GM06990 (cell line): ENCODE data around the gene KNTC1.
"Not testable (repeated sequence)": the region's sequence is repeated elsewhere in the genome, so short reads cannot be mapped to it uniquely, and the experiment has no call there.

ENCODE experiments used
- DNase-seq: peaks from one replicate; pipeline ENCODE4 v3.0.0-alpha.2; 2011; ENCODE audit not compliant: insufficient read length; ENCODE audit errors: extremely low read depth
- H3K27me3 ChIP-seq: replicated peaks from 2 replicates; pipeline ENCODE4 v1.6.0; 2011; ENCODE audit warnings: low read length; ENCODE audit not compliant: control insufficient read depth, insufficient read depth
- H3K36me3 ChIP-seq: 2 replicates; pipeline ENCODE4 v1.5.1; 2011; ENCODE audit warnings: low read length; ENCODE audit not compliant: control insufficient read depth, insufficient read depth
- H3K4me3 ChIP-seq: replicated peaks from 2 replicates; pipeline ENCODE4 v1.5.1; 2011; ENCODE audit warnings: low read depth, mild to moderate bottlenecking, control low read depth, low read length
- TF ChIP-seq, protein P1 (sequence below): IDR thresholded peaks from 2 replicates; pipeline ENCODE4 v1.5.1; 2011; ENCODE audit warnings: low read length, control low read depth, mild to moderate bottlenecking, inconsistent platforms; ENCODE audit not compliant: insufficient read depth, poor library complexity, severe bottlenecking

KNTC1 gene

DNA sequence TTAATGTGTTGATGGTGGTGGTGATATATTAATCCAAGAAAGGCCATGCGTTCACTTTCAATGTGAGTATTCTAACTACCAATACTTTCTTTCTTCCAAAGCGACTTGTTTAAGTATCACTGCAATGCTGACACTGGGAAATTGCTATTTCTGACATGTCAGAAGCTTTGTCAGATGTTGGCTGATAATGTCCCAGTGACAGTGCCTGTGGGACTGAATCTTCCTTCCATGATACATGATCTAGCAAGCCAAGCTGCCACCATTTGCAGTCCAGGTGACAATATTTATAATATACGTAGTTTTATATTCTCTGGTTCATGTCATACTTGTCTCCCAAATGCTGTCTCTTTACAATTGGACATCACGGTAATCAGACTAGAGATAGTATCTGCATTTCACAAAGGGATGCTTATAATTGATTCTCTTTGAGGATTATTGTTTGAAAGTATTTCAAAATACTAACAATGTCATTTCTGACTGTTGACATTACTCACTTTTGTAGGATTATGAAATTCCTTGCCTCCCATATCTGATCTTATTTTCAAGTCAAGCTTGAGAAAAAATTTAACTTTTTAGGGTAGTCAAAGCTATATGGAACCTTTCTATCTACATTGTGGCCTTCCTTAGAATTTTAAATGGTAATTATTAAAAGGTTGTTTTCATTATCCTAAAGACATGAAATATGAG is 57.3 kb downstream of the KNTC1 start:
- TF ChIP-seq, protein P1, sequence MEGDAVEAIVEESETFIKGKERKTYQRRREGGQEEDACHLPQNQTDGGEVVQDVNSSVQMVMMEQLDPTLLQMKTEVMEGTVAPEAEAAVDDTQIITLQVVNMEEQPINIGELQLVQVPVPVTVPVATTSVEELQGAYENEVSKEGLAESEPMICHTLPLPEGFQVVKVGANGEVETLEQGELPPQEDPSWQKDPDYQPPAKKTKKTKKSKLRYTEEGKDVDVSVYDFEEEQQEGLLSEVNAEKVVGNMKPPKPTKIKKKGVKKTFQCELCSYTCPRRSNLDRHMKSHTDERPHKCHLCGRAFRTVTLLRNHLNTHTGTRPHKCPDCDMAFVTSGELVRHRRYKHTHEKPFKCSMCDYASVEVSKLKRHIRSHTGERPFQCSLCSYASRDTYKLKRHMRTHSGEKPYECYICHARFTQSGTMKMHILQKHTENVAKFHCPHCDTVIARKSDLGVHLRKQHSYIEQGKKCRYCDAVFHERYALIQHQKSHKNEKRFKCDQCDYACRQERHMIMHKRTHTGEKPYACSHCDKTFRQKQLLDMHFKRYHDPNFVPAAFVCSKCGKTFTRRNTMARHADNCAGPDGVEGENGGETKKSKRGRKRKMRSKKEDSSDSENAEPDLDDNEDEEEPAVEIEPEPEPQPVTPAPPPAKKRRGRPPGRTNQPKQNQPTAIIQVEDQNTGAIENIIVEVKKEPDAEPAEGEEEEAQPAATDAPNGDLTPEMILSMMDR: no peak
- no peak for DNase-seq
- Histone ChIP-seq H3K36me3 (peaks cover 5% of the 10 kb centered on the region), H3K4me3 (no peak overlapping the region), H3K27me3 (no peaks in the 10 kb centered on the region)

GRCh38 chr12:122590990-122591389 is 63.9 kb downstream of the KNTC1 start:
- DNase-seq: no peak
- no peak overlapping the region for H3K4me3 ChIP-seq
- H3K36me3 ChIP-seq: peaks cover 3% of the 10 kb centered on the region
- TF ChIP-seq, protein P1: no peak
- H3K27me3 ChIP-seq: no peaks in the 10 kb centered on the region

DNA sequence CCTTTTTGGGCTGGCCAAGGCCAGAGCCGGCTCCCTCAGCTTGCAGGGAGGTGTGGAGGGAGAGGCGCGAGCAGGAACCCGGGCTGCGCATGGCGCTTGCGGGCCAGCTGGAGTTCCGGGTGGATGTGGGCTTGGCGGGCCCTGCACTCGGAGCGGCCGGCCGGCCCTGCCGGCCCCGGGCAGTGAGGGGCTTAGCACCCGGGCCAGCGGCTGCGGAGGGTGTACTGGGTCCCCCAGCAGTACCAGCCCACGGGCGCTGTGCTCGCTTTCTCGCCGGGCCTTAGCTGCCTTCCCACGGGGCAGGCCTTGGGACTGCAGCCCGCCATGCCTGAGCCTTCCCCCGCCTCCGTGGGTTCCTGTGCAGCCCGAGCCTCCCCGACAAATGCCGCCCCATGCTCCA is 64.9 kb downstream of the KNTC1 start:
- H3K4me3 ChIP-seq, H3K36me3 ChIP-seq, DNase-seq, H3K27me3 ChIP-seq: not testable (repeated sequence)

GRCh38 chr12:122592543-122592942 is 65.5 kb downstream of the KNTC1 start:
- H3K4me3 ChIP-seq, H3K36me3 ChIP-seq, H3K27me3 ChIP-seq, DNase-seq: not testable (repeated sequence)

DNA sequence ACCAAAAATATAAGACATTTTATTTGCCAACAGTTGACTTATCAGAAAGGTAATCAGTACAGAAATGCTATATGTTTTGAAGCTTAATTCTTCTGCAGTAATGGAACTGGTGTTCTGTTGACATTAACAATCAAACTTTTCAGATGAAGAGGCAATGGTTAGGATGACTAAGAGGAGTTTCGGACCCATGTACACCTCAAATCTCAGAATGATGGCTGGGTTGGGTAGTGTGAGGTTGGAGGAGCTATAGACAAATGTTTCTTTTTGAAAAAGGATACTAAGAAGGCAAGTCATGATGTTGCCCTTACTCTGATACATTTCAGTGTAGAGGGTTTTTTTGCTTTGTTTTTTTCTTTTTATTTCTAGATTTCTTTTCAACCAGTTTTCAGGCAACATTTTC is 66.9 kb downstream of the KNTC1 start:
- H3K27me3 ChIP-seq: no peaks in the 10 kb centered on the region
- H3K36me3 ChIP-seq: peaks cover 5% of the 10 kb centered on the region
- TF ChIP-seq, protein P1: no peak
- no peak overlapping the region for H3K4me3 ChIP-seq
- no peak for DNase-seq

- Histone ChIP-seq H3K36me3 (peaks cover 5% of the 10 kb centered on the region), H3K27me3 (no peaks in the 10 kb centered on the region), H3K4me3 (no peak overlapping the region)
- no peak for DNase-seq
- TF ChIP-seq, protein P1: no peak
These were observed 69.8 kb downstream of the KNTC1 start for GRCh38 chr12:122596838-122597237.

GRCh38 chr12:122602456-122602855 is 75.4 kb downstream of the KNTC1 start:
- Histone ChIP-seq H3K4me3 (no peak overlapping the region), H3K27me3 (no peaks in the 10 kb centered on the region), H3K36me3 (peaks cover 3% of the 10 kb centered on the region)
- TF ChIP-seq, protein P1: no peak
- DNase-seq: no peak
